RPMI8226 (cell line): ENCODE measurements around the gene POLK.
A peak's percentile ranks its signal among the peaks of the same experiment; 100 is the strongest.
"Not testable (repeated sequence)": the region's sequence is repeated elsewhere in the genome, so short reads cannot be mapped to it uniquely, and the experiment has no call there.

Experiments
- DNase-seq: peaks from one replicate; pipeline ENCODE4 v3.0.0-alpha.2; 2015

The POLK gene

GRCh38 chr5:75510836-75511434 is 756 bp upstream of the POLK start:
- DNase-seq = peak; percentile 43

- DNase-seq = no peak
These were observed 838 bp downstream of the POLK start for GRCh38 chr5:75512383-75513074.

- DNase-seq = no peak
These were observed 2.1 kb downstream of the POLK start for GRCh38 chr5:75513841-75514240.

- no peak for DNase-seq
These were observed 2.6 kb downstream of the POLK start for GRCh38 chr5:75514323-75514722.

GRCh38 chr5:75519761-75520160 is 8.1 kb downstream of the POLK start:
- DNase-seq = no peak

- no peak for DNase-seq
These were observed 9.5 kb downstream of the POLK start for GRCh38 chr5:75521195-75521594.

- DNase-seq = no peak
These were observed 10.3 kb downstream of the POLK start for GRCh38 chr5:75522025-75522424.

GRCh38 chr5:75522542-75522941 is 10.9 kb downstream of the POLK start:
- DNase-seq = no peak

GRCh38 chr5:75523275-75523674 is 11.6 kb downstream of the POLK start:
- no peak for DNase-seq

- no peak for DNase-seq
These were observed 12.4 kb downstream of the POLK start for GRCh38 chr5:75524071-75524470.

GRCh38 chr5:75524591-75524990 is 12.9 kb downstream of the POLK start:
- DNase-seq = no peak

- no peak for DNase-seq
These were observed 13.7 kb downstream of the POLK start for GRCh38 chr5:75525344-75525743.

GRCh38 chr5:75526070-75526469 is 14.4 kb downstream of the POLK start:
- DNase-seq = no peak

- DNase-seq = no peak
These were observed 17.5 kb downstream of the POLK start for GRCh38 chr5:75529185-75529584.

- DNase-seq = no peak
These were observed 20.5 kb downstream of the POLK start for GRCh38 chr5:75532190-75532589.

- not testable (repeated sequence) for DNase-seq
These were observed 22.0 kb downstream of the POLK start for GRCh38 chr5:75533716-75534115.

GRCh38 chr5:75534734-75535133 is 23.0 kb downstream of the POLK start:
- DNase-seq = no peak

GRCh38 chr5:75536147-75536546 is 24.5 kb downstream of the POLK start:
- no peak for DNase-seq

- DNase-seq = peak; percentile 52
These were observed 25.1 kb downstream of the POLK start for GRCh38 chr5:75536694-75537360.

GRCh38 chr5:75538211-75538610 is 26.5 kb downstream of the POLK start:
- DNase-seq = no peak

- no peak for DNase-seq
These were observed 33.4 kb downstream of the POLK start for GRCh38 chr5:75545131-75545530.

GRCh38 chr5:75546830-75547229 is 35.1 kb downstream of the POLK start:
- no peak for DNase-seq

GRCh38 chr5:75547812-75548211 is 36.1 kb downstream of the POLK start:
- no peak for DNase-seq

- DNase-seq = no peak
These were observed 38.9 kb downstream of the POLK start for GRCh38 chr5:75550597-75550996.
